Measurements from ENCODE around the gene GASK1A. TPM values are rescaled to one million over a fixed set of nuclear protein-coding genes. Genes with fewer than 3 reads are reported as not detected.

The GASK1A gene
- total RNA-seq, 1 experiment from 2014 or later = 5.4 TPM

DNA sequence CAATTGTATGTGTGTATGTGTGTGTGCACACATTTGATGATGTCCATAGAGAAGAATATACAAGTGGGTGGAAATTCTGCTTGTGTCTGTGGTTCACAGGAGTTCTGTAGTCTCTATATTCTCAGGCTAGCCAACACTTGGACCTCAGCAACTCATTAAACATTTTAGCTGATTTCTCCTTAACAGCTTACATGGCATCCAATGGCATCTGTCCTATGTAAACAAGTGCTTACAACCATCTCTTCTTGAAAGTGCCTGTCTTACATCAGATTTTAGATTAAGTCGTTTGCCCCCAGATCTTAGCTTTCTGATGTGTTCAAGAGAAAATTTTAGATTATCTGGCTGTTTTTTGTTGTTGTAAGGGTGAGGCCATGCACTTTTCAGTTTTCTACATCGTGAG is 44.2 kb upstream of the GASK1A start:
- WGBS (ENCODE audit: extremely low coverage, insufficient read length, low lambda C conversion rate) = no CpG with 5 or more reads among the region's 2 CpGs
- no peak for DNase-seq
- TF ChIP-seq, protein P1, sequence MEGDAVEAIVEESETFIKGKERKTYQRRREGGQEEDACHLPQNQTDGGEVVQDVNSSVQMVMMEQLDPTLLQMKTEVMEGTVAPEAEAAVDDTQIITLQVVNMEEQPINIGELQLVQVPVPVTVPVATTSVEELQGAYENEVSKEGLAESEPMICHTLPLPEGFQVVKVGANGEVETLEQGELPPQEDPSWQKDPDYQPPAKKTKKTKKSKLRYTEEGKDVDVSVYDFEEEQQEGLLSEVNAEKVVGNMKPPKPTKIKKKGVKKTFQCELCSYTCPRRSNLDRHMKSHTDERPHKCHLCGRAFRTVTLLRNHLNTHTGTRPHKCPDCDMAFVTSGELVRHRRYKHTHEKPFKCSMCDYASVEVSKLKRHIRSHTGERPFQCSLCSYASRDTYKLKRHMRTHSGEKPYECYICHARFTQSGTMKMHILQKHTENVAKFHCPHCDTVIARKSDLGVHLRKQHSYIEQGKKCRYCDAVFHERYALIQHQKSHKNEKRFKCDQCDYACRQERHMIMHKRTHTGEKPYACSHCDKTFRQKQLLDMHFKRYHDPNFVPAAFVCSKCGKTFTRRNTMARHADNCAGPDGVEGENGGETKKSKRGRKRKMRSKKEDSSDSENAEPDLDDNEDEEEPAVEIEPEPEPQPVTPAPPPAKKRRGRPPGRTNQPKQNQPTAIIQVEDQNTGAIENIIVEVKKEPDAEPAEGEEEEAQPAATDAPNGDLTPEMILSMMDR (conservative IDR thresholded peaks at IDR 0.05) = no peak
- Mint-ChIP-seq H3K27ac (no peak overlapping the region), H3K4me1 (no peaks in the 10 kb centered on the region), H3K36me3 (ENCODE audit: insufficient read depth in 1 of 3, low read depth in 3 of 3) (no peaks in the 10 kb centered on the region), H3K27me3 (ENCODE audit: low read depth) (no peaks in the 10 kb centered on the region), H3K4me3 (no peak overlapping the region), H3K9me3 (no peaks in the 10 kb centered on the region)
- Histone ChIP-seq H4K8ac (replicated peaks; ENCODE audit: insufficient read length, low read depth, low read length) (no peak overlapping the region), H3K27me3 (ENCODE audit: insufficient read depth, low read length) (no peaks in the 10 kb centered on the region), H3K56ac (ENCODE audit: insufficient read length, low read depth, low read length) (no peak overlapping the region), H4K5ac (ENCODE audit: insufficient read length, low read depth, low read length) (no peak overlapping the region), H3K23ac (ENCODE audit: insufficient read length, low read depth, low read length) (no peak overlapping the region), H2AFZ (ENCODE audit: low read length) (no peak overlapping the region), H2BK120ac (ENCODE audit: low read depth, low read length, poor library complexity, severe bottlenecking) (no peak overlapping the region), H3K9me3 (ENCODE audit: control insufficient read depth, low read depth, low read length) (no peaks in the 10 kb centered on the region), H3K4me2 (ENCODE audit: insufficient read depth, insufficient read length, low read length) (no peak overlapping the region), H3T11ph (ENCODE audit: low read length) (no peak overlapping the region), H2BK5ac (ENCODE audit: insufficient read length, low read length) (no peak overlapping the region), H4K91ac (ENCODE audit: insufficient read length, low read depth, low read length) (no peak overlapping the region), H3K79me2 (ENCODE audit: insufficient read depth, low read length) (no peaks in the 10 kb centered on the region), H2BK12ac (ENCODE audit: insufficient read length, low read depth, low read length) (no peak overlapping the region), H2BK20ac (ENCODE audit: low read depth, low read length, poor library complexity, severe bottlenecking) (no peak overlapping the region), H3K4me1 (ENCODE audit: insufficient read depth, low read length) (no peaks in the 10 kb centered on the region), H2AK5ac (ENCODE audit: insufficient read length, low read length) (no peak overlapping the region), H4K20me1 (ENCODE audit: control insufficient read depth, insufficient read depth, insufficient read length) (no peaks in the 10 kb centered on the region), H2BK15ac (ENCODE audit: low read depth, low read length) (no peak overlapping the region), H3K79me1 (ENCODE audit: insufficient read depth, low read depth, low read length, poor library complexity, severe bottlenecking) (no peaks in the 10 kb centered on the region), H3K18ac (ENCODE audit: insufficient read length, low read depth, low read length) (no peak overlapping the region), H3K14ac (ENCODE audit: insufficient read depth, low read length) (no peak overlapping the region), H3K9ac (ENCODE audit: extremely low read depth, insufficient read length, low read length) (no peak overlapping the region), H3K27ac (ENCODE audit: insufficient read length, low read depth, low read length) (no peak overlapping the region), H3K4ac (ENCODE audit: low read depth, low read length) (no peak overlapping the region), H3K23me2 (ENCODE audit: insufficient read length, low read depth, low read length, poor library complexity, severe bottlenecking) (no peaks in the 10 kb centered on the region)

Measured in H9 (cell line).